Stimulated activated CD8-positive, alpha-beta memory T cell treated with anti-CD3 and anti-CD28 coated beads, Interleukin-4, amount 100 ng/mL, for 24 hours (primary cell): Measurements from ENCODE around the gene NDC80.
"Not testable (repeated sequence)": the region's sequence is repeated elsewhere in the genome, so short reads cannot be mapped to it uniquely, and the experiment has no call there.

Experiments used
- DNase-seq: peaks from one replicate; pipeline ENCODE4 v3.0.0-alpha.2; 2020; ENCODE audit warnings: low read depth

The NDC80 gene

GRCh38 chr18:2629003-2629402 is 57.6 kb downstream of the NDC80 start:
- DNase-seq: no peak

- no peak for DNase-seq
Measured at GRCh38 chr18:2635586-2635985, 64.2 kb downstream of the NDC80 start.

GRCh38 chr18:2636126-2636631 is 64.8 kb downstream of the NDC80 start:
- DNase-seq: no peak

DNA sequence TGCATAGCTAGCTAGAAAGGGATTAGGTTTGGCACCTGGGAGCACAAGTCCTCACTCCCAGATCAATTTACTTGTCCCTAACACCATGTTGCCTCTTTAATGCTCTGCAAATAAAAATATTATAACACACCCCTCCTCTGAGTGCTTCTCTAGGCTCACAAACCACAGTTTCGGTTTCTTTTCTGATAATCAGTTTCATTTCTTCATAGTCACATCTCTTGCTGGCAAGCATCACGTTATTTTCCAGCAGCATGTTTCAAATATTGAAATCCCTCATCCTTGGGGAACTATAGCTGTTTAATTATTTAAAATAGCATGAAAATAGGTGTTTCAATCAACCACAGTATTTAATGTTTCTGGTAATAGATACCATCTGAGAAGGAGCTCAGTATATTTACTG is 70.3 kb downstream of the NDC80 start:
- DNase-seq: no peak

- DNase-seq: no peak
Measured at GRCh38 chr18:2642771-2643170, 71.4 kb downstream of the NDC80 start.

- DNase-seq: no peak
Measured at GRCh38 chr18:2644535-2644934, 73.2 kb downstream of the NDC80 start.

DNA sequence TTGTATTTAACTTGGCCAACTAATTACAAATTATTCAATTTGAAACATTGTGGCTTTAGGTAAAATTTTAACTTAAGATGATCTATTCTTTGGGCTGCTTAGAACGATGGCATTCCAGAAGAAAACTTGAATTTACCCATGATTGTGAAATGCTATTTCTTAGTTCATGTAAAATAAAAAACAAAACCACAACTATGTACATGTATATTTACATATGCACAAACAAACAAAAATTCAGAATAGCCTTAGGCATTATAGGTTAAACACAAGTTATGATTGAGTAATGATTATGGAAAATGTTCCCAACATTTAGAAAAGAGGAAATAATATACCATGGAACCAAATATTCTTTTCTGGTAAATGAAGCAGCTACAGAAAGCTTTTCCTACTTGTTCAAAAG is 80.6 kb downstream of the NDC80 start:
- DNase-seq: no peak

DNA sequence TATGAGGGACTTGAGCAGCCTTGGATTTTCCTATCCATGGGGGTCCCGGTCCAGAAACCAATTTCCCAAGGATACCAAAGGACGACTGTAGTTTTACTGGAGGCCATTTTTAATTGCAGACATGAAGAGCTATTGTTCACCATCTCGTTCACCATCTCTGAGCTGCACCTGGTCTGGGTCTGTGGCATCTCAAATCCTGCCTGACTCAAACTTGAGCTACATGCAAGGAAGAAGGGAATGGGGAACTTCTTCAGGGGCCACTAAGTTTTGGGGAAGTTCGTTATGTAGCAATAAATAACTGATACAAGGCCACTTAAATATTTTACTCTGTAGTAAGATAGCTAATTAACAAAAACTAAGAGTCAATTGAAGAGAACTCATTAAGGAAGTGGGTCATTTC is 82.1 kb downstream of the NDC80 start:
- DNase-seq: no peak

- DNase-seq: no peak
Measured at GRCh38 chr18:2654169-2654927, 83.0 kb downstream of the NDC80 start.

GRCh38 chr18:2654928-2655177 is 83.5 kb downstream of the NDC80 start:
- DNase-seq: peak; percentile 64

DNA sequence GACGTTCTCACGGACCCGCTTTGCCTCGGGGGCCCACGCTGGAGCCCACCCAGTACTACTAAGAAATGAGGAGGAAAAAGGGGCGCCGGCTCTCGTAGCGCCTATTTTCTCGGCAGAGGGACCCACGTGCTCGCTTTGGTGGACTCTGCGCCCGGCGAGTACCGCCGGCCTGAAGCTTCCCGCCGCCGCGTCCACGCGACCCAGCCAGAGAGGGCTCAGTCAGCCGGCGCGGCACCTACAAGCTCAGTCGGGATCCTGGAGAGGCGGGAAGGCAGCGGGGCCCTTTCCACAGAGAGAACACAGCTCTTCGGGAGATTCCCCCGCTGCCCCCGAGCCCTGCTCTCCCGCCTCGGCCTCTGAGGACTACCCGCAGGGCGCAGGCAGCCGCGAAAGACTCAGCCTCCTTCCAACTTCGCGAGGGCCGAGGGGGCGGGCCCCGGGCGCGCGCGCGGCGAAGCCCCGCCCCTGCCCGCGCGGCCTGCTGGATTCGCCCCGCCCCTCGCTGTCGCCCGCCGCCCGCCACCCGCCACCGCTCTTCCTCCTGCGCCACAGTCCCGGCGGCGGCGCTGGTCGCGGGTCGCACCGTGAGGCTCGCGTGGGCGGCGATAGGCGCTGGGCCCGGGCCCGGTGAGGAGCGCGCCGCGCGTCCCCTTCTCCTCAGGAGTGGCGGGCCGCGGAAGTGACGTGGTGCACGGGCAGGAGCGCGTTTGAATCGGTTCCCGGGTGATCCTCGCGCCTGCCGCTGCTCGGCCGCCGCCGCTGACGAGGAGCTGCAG is 84.0 kb downstream of the NDC80 start, which contains the start of gene SMCHD1:
Gene SMCHD1 (plus strand): TSS at position 549 of the 776 bp plus-strand sequence. CDS start 350 bp downstream, outside the sequence.
- peak; percentile 93 for DNase-seq

DNA sequence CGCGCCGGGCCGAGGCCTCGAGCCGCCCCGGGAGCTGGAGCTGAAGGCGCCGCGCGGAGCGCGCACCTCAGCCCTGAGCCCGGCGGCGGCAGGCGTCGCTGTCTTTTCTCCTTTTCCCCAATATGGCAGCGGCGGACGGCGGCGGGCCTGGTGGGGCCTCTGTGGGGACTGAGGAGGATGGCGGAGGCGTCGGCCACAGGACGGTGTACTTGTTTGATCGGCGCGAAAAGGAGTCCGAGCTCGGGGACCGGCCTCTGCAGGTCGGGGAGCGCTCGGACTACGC is 84.5 kb downstream of the NDC80 start:
- no peak for DNase-seq

GRCh38 chr18:2656237-2656980 is 85.1 kb downstream of the NDC80 start:
- peak; percentile 28 for DNase-seq

DNA sequence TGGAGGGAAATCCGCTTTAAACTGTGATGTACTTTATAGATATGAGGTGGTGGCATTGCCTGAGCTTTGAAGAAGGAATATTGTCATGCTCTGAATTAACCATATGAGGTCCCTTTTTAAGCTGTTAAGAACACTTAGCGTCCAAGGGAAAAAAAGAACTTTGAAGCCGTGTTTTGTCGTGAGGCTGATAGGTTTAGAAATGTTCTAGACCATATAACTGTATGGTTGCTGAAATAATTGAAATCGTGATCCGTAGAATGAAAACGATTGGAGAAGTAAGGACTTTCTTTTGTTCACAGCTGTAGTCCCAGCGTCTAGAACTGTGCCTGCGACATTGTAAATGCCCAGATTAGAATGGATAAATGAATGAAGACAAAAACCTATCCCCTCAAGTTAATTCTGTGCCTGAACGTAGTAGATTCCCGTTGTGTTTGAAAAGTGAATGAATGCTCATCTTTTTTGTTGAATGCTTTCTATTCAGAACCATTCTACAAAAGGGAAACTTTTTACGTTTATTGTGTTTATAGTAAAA is 85.7 kb downstream of the NDC80 start:
- no peak for DNase-seq

DNA sequence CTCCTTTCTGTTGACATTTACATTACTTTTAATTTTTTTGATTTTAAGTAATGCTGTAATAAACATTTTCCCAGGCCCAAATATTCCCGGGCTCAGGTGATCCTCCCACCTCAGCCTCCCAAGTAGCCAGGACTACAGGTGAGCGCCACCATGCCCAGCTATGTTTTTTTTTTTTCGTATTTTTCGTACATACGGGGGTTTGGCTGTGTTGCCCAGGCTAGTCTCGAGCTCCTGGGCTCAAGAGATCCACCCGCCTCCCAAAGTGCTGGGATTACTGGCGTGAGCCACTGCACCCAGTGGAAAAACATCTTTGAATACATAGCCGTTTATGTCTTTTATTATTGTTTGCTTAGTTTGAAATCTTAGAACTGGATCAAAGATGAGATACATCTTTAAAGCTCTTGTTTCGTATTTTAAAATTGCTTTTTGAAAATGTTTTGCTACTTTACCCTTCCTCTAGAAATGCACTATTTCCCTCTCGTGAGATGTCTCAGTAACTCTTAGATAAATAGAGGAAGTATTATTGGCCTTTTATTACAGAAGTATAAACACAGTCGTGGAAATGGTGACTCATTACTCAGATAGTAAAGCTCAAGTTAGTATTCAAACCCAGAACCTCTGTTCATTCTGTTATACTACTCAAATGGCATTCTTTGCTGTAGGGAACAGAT is 86.6 kb downstream of the NDC80 start:
- no peak for DNase-seq

GRCh38 chr18:2660849-2661248 is 89.5 kb downstream of the NDC80 start:
- DNase-seq: not testable (repeated sequence)

- DNase-seq: not testable (repeated sequence)
Measured at GRCh38 chr18:2662288-2662687, 90.9 kb downstream of the NDC80 start.

- DNase-seq: no peak
Measured at GRCh38 chr18:2662990-2663389, 91.6 kb downstream of the NDC80 start.
